ENCODE measurements around the gene CBX1. TPM values are rescaled to one million over a fixed set of nuclear protein-coding genes. Genes with fewer than 3 reads are reported as not detected.

CBX1 gene
- total and polyA plus RNA-seq, 2 donors (not counting 3 experiments of a cell fraction or from before 2014, with no cell fraction given) = 20.4 to 95.2 TPM

- peaks cover 33% of the 10 kb centered on the region for H3K79me2 ChIP-seq (ENCODE audit: control insufficient read depth, insufficient read depth, low read length)
- TF ChIP-seq EZH2 (IDR thresholded peaks at IDR 0.05; ENCODE audit: borderline replicate concordance, low read depth, low read length, severe bottlenecking) (no peak), MYC (IDR thresholded peaks at IDR 0.05; ENCODE audit: low read depth, low read length) (no peak), CTCF (IDR thresholded peaks at IDR 0.05; ENCODE audit: extremely low read depth in 1 of 2, insufficient read depth in 1 of 2, low read depth in 1 of 2, low read length in 2 of 2) (no peak), FOS (IDR thresholded peaks at IDR 0.05; ENCODE audit: borderline replicate concordance, insufficient read depth, low read length) (no peak), JUN (IDR thresholded peaks at IDR 0.05; ENCODE audit: borderline replicate concordance, insufficient read depth, insufficient read length, low read depth) (no peak), GATA2 (IDR thresholded peaks at IDR 0.05; ENCODE audit: insufficient read depth, insufficient read length, low read depth, low read length) (no peak), MAX (IDR thresholded peaks at IDR 0.05; ENCODE audit: insufficient read depth, insufficient read length) (no peak), POLR2AphosphoS5 (IDR thresholded peaks at IDR 0.05; ENCODE audit: insufficient read depth, low read depth, low read length) (no peak), POLR2A (IDR thresholded peaks at IDR 0.05; ENCODE audit: low read depth, low read length) (no peak)
- no peaks in the 10 kb centered on the region for H3K36me3 ChIP-seq (ENCODE audit: control insufficient read depth in 2 of 2, extremely low read depth in 1 of 2, insufficient read depth in 2 of 2, low read length in 2 of 2)
- no peaks in the 10 kb centered on the region for H3K27me3 ChIP-seq (ENCODE audit: control insufficient read depth in 2 of 2, insufficient read depth in 2 of 2, low read length in 2 of 2)
- no peak overlapping the region for H2AFZ ChIP-seq (ENCODE audit: low read depth, low read length)
- no peak overlapping the region for H3K27ac ChIP-seq (ENCODE audit: insufficient read depth, low read depth, low read length)
- H3K4me2 ChIP-seq (ENCODE audit: insufficient read depth, low read length) = no peak overlapping the region
- BruUV-seq (replicated peaks) = no TSS peak
- dilution Hi-C loops (cut with MboI; ENCODE audit: extremely low pct_ligation_motif_present, low sequenced_read_pairs) = no loop called here
- no peaks in the 10 kb centered on the region for H3K9me3 ChIP-seq (replicated peaks; ENCODE audit: control insufficient read depth, insufficient read depth, low read length)
- peaks cover 11% of the 10 kb centered on the region for H3K4me1 ChIP-seq (ENCODE audit: control insufficient read depth, extremely low read depth, insufficient read depth, low read length)
- H3K9ac ChIP-seq (replicated peaks; ENCODE audit: extremely low read depth, insufficient read depth, low read length) = no peak overlapping the region
- H3K9me1 ChIP-seq (replicated peaks; ENCODE audit: control insufficient read depth, extremely low read depth, insufficient read depth, low read length) = no peaks in the 10 kb centered on the region
- DNase-seq (ENCODE audit: low read depth, low spot score) = no peak
- peaks cover 2% of the 10 kb centered on the region for H4K20me1 ChIP-seq (replicated peaks; ENCODE audit: control insufficient read depth, extremely low read depth, insufficient read depth, low read length)
- intact Hi-C loops (cut with micrococcal nuclease) = loop anchor here (5.0 kb wide), 1 partner anchor 139 kb away; no protein-coding TSS in a partner anchor
- ChIA-PET CTCF (interaction anchor here (0.7 to 3.1 kb wide), 2 partner anchors 23 to 947 kb away, joined by 4 to 10 read pairs; no protein-coding TSS in a partner anchor), POLR2A (no interaction called here)
- no peak for FAIRE-seq
- H3K4me3 ChIP-seq (replicated peaks in 1 of 3; ENCODE audit: insufficient read depth in 1 of 3, low read depth in 1 of 3, low read length in 3 of 3) = no peak overlapping the region
Observed at GRCh38 chr17:48102798-48103715, 1.8 kb upstream of the CBX1 start.
